Mesenchymal stem cell (in vitro differentiated cells and primary cell): ENCODE data around the gene CLEC4M. TPM values are rescaled to one million over a fixed set of nuclear protein-coding genes. Genes with fewer than 3 reads are reported as not detected.

Source experiments
- DNase-seq: peaks from one replicate; pipeline ENCODE4 v3.0.0-alpha.2; 2013
- H2AFZ ChIP-seq: one replicate; pipeline ENCODE4 v1.6.1; 2013; ENCODE audit warnings: low read depth, mild to moderate bottlenecking, control low read depth, inconsistent platforms, low read length, moderate library complexity
- H2AK5ac ChIP-seq: 2 replicates; pipeline ENCODE4 v1.6.1; 2013; ENCODE audit warnings: low read length, moderate library complexity, mild to moderate bottlenecking, inconsistent platforms; ENCODE audit not compliant: severe bottlenecking
- H2BK120ac ChIP-seq: one replicate; pipeline ENCODE4 v1.6.1; 2013; ENCODE audit warnings: low read depth, mild to moderate bottlenecking, inconsistent platforms, low read length, moderate library complexity
- H2BK12ac ChIP-seq, 2 experiments: one replicate each; pipeline ENCODE4 v1.6.1; 2013; ENCODE audit warnings: inconsistent platforms in 2 of 2, low read length in 2 of 2, mild to moderate bottlenecking in 2 of 2, moderate library complexity in 2 of 2, control low read depth in 1 of 2
- H2BK15ac ChIP-seq: one replicate; pipeline ENCODE4 v1.6.1; 2013; ENCODE audit warnings: mild to moderate bottlenecking, low read depth, inconsistent platforms; ENCODE audit not compliant: poor library complexity, severe bottlenecking
- H2BK5ac ChIP-seq: 2 replicates; pipeline ENCODE4 v1.6.1; 2013; ENCODE audit warnings: low read depth, mild to moderate bottlenecking, low read length, control low read depth, inconsistent platforms; ENCODE audit not compliant: poor library complexity, severe bottlenecking
- H3K14ac ChIP-seq, 2 experiments: one replicate each; pipeline ENCODE4 v1.6.1; 2013; ENCODE audit warnings: inconsistent platforms in 2 of 2, low read length in 2 of 2, control low read depth in 1 of 2, mild to moderate bottlenecking in 1 of 2, moderate library complexity in 1 of 2
- H3K18ac ChIP-seq, 2 experiments: one replicate each; pipeline ENCODE4 v1.6.1; 2013; ENCODE audit warnings: inconsistent platforms in 2 of 2, low read length in 2 of 2, control low read depth in 1 of 2, low read depth in 1 of 2, mild to moderate bottlenecking in 1 of 2
- H3K23ac ChIP-seq, 2 experiments: one replicate each; pipeline ENCODE4 v1.6.1; 2013; ENCODE audit warnings: inconsistent platforms in 2 of 2, low read length in 2 of 2, mild to moderate bottlenecking in 2 of 2, moderate library complexity in 2 of 2, control low read depth in 1 of 2
- H3K27ac ChIP-seq: 2 replicates; pipeline ENCODE4 v1.5.1; 2013; ENCODE audit warnings: mild to moderate bottlenecking, moderate library complexity, low read length, control low read depth, inconsistent platforms; ENCODE audit not compliant: poor library complexity, severe bottlenecking
- H3K27me3 ChIP-seq, 2 experiments: 2 replicates each; pipeline versions ENCODE4 v1.6.1 to v1.7.0; 2013; ENCODE audit warnings: low read length in 2 of 2, mild to moderate bottlenecking in 2 of 2, moderate library complexity in 2 of 2, control low read depth in 1 of 2, inconsistent platforms in 1 of 2; ENCODE audit not compliant: control insufficient read depth in 1 of 2, insufficient read depth in 1 of 2
- H3K36me3 ChIP-seq, 2 experiments: 2 replicates each; pipeline versions ENCODE4 v1.6.1 to v1.7.0; 2013; ENCODE audit warnings: low read length in 2 of 2, control low read depth in 1 of 2, inconsistent platforms in 1 of 2, low read depth in 1 of 2, mild to moderate bottlenecking in 1 of 2; ENCODE audit not compliant: insufficient read depth in 2 of 2, control insufficient read depth in 1 of 2
- H3K4ac ChIP-seq, 2 experiments: one replicate each; pipeline ENCODE4 v1.6.1; 2013; ENCODE audit warnings: inconsistent platforms in 2 of 2, low read length in 2 of 2, mild to moderate bottlenecking in 2 of 2, moderate library complexity in 2 of 2, control low read depth in 1 of 2, low read depth in 1 of 2
- H3K4me1 ChIP-seq: 2 replicates; pipeline ENCODE4 v1.6.1; 2013; ENCODE audit warnings: low read depth, low read length, control low read depth; ENCODE audit not compliant: control insufficient read depth, insufficient read depth
- H3K4me2 ChIP-seq: 2 replicates; pipeline ENCODE4 v1.6.1; 2013; ENCODE audit warnings: low read length, mild to moderate bottlenecking, inconsistent platforms; ENCODE audit not compliant: poor library complexity, severe bottlenecking
- H3K4me3 ChIP-seq, 2 experiments: 2 replicates each; pipeline versions ENCODE4 v1.5.1 to v1.7.0; 2013; ENCODE audit warnings: low read length in 2 of 2, mild to moderate bottlenecking in 2 of 2, control low read depth in 1 of 2, low read depth in 1 of 2; ENCODE audit not compliant: insufficient read depth in 1 of 2
- H3K79me1 ChIP-seq: replicated peaks from 2 replicates; pipeline ENCODE4 v1.6.1; 2013; ENCODE audit warnings: mild to moderate bottlenecking, control low read depth, low read length, inconsistent platforms; ENCODE audit not compliant: poor library complexity, severe bottlenecking
- H3K9ac ChIP-seq: 2 replicates; pipeline ENCODE4 v1.7.0; 2013; ENCODE audit warnings: mild to moderate bottlenecking, low read length, moderate library complexity
- H3K9me3 ChIP-seq: 2 replicates; pipeline ENCODE4 v1.7.0; 2013; ENCODE audit warnings: mild to moderate bottlenecking, low read length; ENCODE audit not compliant: control insufficient read depth
- H4K8ac ChIP-seq: one replicate; pipeline ENCODE4 v1.6.1; 2013; ENCODE audit warnings: inconsistent platforms, mild to moderate bottlenecking, low read length, moderate library complexity
- H4K91ac ChIP-seq: one replicate; pipeline ENCODE4 v1.6.1; 2013; ENCODE audit warnings: mild to moderate bottlenecking, low read length, inconsistent platforms
- WGBS: methylation state at CpG from one replicate; pipeline ENCODE4 v1.1.7; 2013; ENCODE audit warnings: mixed read lengths; 5-methylcytosine and 5-hydroxymethylcytosine counted together
- polyA plus RNA-seq, 2 experiments: library from polyadenylated mRNA; stranded (reverse); fragments of 200-250 nt; gene quantifications; one replicate each; pipeline ENCODE4 v1.2.3, GENCODE V29; 2013

CLEC4M gene
- not detected for polyA plus RNA-seq (2013, experiment 1 of 2)
- polyA plus RNA-seq (2013, experiment 2 of 2): not detected

GRCh38 chr19:7762719-7763293, at the start of gene CLEC4M:
CLEC4M (plus strand) TSS chr19:7763243; CDS start chr19:7763267, 24 bp downstream.
- H2AK5ac ChIP-seq: no peak within 1 kb of the TSS
- no peak within 1 kb of the TSS for H3K4me3 ChIP-seq
- H2BK15ac ChIP-seq: no peak within 1 kb of the TSS
- H2BK120ac ChIP-seq: no peak within 1 kb of the TSS
- no peak within 1 kb of the TSS for H3K27ac ChIP-seq
- no peak within 1 kb of the TSS for H2BK5ac ChIP-seq
- H4K8ac ChIP-seq: no peak within 1 kb of the TSS
- no peak within 1 kb of the TSS for H3K14ac ChIP-seq
- no peak for DNase-seq
- no peak within 1 kb of the TSS for H3K4me2 ChIP-seq
- H3K4me1 ChIP-seq: no peaks in the 10 kb centered on the region
- H3K18ac ChIP-seq: no peak within 1 kb of the TSS
- no peak within 1 kb of the TSS for H3K9ac ChIP-seq
- H3K79me1 ChIP-seq: no peaks in the 10 kb centered on the region
- H2AFZ ChIP-seq: no peak within 1 kb of the TSS
- no peak within 1 kb of the TSS for H3K4ac ChIP-seq
- H3K9me3 ChIP-seq: peaks cover 8% of the 10 kb centered on the region
- H2BK12ac ChIP-seq: no peak within 1 kb of the TSS
- H3K36me3 ChIP-seq: no peaks in the 10 kb centered on the region
- no peak within 1 kb of the TSS for H4K91ac ChIP-seq
- H3K23ac ChIP-seq: no peak within 1 kb of the TSS
- H3K27me3 ChIP-seq: peaks cover 10 to 30% of the 10 kb centered on the region in 2 experiments
- 73% methylated on average over 8 of the region's 8 CpGs for WGBS

GRCh38 chr19:7715671-7716070, 47.4 kb upstream of the CLEC4M start:
- H2AK5ac ChIP-seq: no peak overlapping the region
- no CpG with 5 or more reads among the region's 1 CpG for WGBS

GRCh38 chr19:7716762-7717161, 46.3 kb upstream of the CLEC4M start:
- Histone ChIP-seq H2BK120ac (no peak overlapping the region), H3K23ac (no peak overlapping the region), H3K4me2 (no peak overlapping the region), H4K8ac (no peak overlapping the region), H3K18ac (no peak overlapping the region), H2BK5ac (no peak overlapping the region), H3K79me1 (no peaks in the 10 kb centered on the region), H3K14ac (no peak overlapping the region), H3K4me3 (no peak overlapping the region), H3K27ac (no peak overlapping the region), H3K9me3 (peaks cover 2% of the 10 kb centered on the region), H3K9ac (no peak overlapping the region), H3K27me3 (peaks cover 0 to 12% of the 10 kb centered on the region in 2 experiments), H3K4me1 (no peaks in the 10 kb centered on the region), H3K36me3 (no peaks in the 10 kb centered on the region), H2AFZ (no peak overlapping the region), H2BK15ac (no peak overlapping the region), H2AK5ac (no peak overlapping the region), H2BK12ac (no peak overlapping the region), H4K91ac (no peak overlapping the region), H3K4ac (no peak overlapping the region)
- DNase-seq: no peak
- WGBS: 50% methylated on average over 1 of the region's 1 CpG

More at GRCh38 chr19:7715671-7716070, 47.4 kb upstream of the CLEC4M start:
- no peak overlapping the region for H2BK15ac ChIP-seq
- H2BK12ac ChIP-seq: no peak overlapping the region
- no peak overlapping the region for H3K4ac ChIP-seq
- H3K4me1 ChIP-seq: no peaks in the 10 kb centered on the region
- H4K91ac ChIP-seq: no peak overlapping the region
- peaks cover 2% of the 10 kb centered on the region for H3K9me3 ChIP-seq
- H3K4me3 ChIP-seq: no peak overlapping the region
- no peak overlapping the region for H3K9ac ChIP-seq
- H2BK120ac ChIP-seq: no peak overlapping the region
- H3K27ac ChIP-seq: no peak overlapping the region
- H2AFZ ChIP-seq: no peak overlapping the region
- no peak overlapping the region for H2BK5ac ChIP-seq
- H3K4me2 ChIP-seq: no peak overlapping the region
- H3K14ac ChIP-seq: no peak overlapping the region
- H3K36me3 ChIP-seq: no peaks in the 10 kb centered on the region
- peaks cover 0 to 12% of the 10 kb centered on the region in 2 experiments for H3K27me3 ChIP-seq
- no peak for DNase-seq
- no peak overlapping the region for H3K23ac ChIP-seq
- no peaks in the 10 kb centered on the region for H3K79me1 ChIP-seq
- H4K8ac ChIP-seq: no peak overlapping the region
- H3K18ac ChIP-seq: no peak overlapping the region

- no peak overlapping the region for H3K18ac ChIP-seq
- no peak overlapping the region for H2BK15ac ChIP-seq
- H2BK12ac ChIP-seq: no peak overlapping the region
- peaks cover 2% of the 10 kb centered on the region for H3K9me3 ChIP-seq
- H3K27ac ChIP-seq: no peak overlapping the region
- H3K79me1 ChIP-seq: no peaks in the 10 kb centered on the region
- H3K4me3 ChIP-seq: no peak overlapping the region
- H2AK5ac ChIP-seq: no peak overlapping the region
- H2BK120ac ChIP-seq: no peak overlapping the region
- DNase-seq: no peak
- H3K4me1 ChIP-seq: no peaks in the 10 kb centered on the region
- H3K4me2 ChIP-seq: no peak overlapping the region
- H3K27me3 ChIP-seq: peaks cover 0 to 25% of the 10 kb centered on the region in 2 experiments
- no peak overlapping the region for H4K8ac ChIP-seq
- 71% methylated on average over 8 of the region's 8 CpGs for WGBS
- H3K23ac ChIP-seq: no peak overlapping the region
- H3K36me3 ChIP-seq: no peaks in the 10 kb centered on the region
- H2BK5ac ChIP-seq: no peak overlapping the region
- H3K4ac ChIP-seq: no peak overlapping the region
- no peak overlapping the region for H3K14ac ChIP-seq
- no peak overlapping the region for H3K9ac ChIP-seq
- no peak overlapping the region for H4K91ac ChIP-seq
- H2AFZ ChIP-seq: no peak overlapping the region
Observed at GRCh38 chr19:7718668-7719067, 44.4 kb upstream of the CLEC4M start.
